NCI-H1694 (cell line): ENCODE results near the gene KCND1.
"Not testable (repeated sequence)": the region's sequence is repeated elsewhere in the genome, so short reads cannot be mapped to it uniquely, and the experiment has no call there.

ENCODE experiments used
- DNase-seq: peaks from one replicate; lab custom pipeline; 2025; lab: John Stamatoyannopoulos, UW

The KCND1 gene

DNA sequence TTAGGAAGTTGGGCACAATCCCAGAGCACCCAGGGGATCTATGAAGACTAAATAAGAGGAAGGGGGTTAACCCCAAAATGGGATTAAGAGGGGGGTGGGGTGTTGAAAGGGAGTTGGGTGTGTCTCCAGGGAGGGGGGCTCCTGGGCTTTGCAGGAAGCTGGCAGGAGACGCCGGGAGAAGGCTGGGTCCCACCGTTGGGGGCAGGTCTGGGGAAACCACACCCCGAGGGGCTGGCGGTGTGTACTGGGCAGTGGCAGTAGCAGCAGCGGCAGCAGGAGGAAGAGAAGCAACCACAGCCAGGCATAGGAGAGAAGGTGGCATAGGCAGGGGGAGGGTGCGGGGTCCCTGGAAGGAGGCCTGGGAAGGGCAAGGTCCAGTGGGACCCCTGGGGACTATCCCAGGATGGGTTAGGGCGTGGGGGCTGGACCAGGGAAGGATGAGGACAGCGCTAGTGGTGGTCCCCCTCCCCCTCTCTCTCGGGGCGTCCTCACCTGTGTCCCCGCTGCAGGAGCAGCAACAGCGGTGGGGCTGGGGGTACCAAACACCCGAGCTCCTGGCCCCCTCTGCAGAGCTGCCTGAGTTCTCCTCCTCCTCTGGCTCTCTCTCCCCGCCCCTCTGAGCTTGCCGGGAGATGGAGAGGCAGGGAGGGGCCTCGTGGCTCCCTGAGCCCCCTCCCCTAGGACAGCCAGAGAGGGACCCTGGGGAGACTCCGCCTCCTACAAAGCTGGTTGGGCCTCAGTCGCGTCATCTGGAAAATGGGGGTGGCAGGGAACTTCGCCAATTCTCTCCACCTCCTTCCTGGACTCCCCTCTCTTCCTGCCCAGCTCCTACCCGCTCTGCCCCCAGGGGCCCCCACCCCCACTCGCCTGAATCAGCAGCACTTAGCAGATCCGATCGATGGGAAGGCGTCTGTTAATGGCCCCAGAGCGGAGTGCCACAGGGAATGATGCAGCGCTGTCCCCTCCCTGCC, at the start of gene KCND1:
TSS of gene KCND1 (minus strand) at position 596 of the 971 bp plus-strand sequence. CDS start 1,573 bp downstream, outside the sequence.
- peak; percentile 51 for DNase-seq

GRCh38 chrX:49019599-49020249, 48.1 kb upstream of the KCND1 start:
- no peak for DNase-seq

DNA sequence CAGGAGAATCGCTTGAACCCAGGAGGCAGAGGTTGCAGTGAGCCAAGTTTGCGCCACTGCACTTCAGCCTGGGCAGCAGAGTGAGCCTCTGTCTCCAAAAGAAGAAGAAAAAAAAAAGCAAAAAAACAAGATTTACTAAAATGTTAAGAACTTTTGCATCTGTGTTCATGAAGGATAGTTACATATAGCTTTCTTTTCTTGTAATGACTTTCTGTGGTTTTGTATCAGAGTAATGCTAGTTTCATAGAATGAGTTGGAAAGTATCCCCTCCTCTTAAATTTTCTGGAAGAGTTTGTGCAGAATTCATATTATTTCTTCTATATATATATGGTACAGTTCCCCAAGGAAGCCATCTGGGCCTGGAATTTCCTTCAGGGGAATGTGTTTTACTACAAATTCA, 47.4 kb upstream of the KCND1 start:
- DNase-seq = no peak

- DNase-seq = no peak
Observed at GRCh38 chrX:49003696-49004095, 32.1 kb upstream of the KCND1 start.

DNA sequence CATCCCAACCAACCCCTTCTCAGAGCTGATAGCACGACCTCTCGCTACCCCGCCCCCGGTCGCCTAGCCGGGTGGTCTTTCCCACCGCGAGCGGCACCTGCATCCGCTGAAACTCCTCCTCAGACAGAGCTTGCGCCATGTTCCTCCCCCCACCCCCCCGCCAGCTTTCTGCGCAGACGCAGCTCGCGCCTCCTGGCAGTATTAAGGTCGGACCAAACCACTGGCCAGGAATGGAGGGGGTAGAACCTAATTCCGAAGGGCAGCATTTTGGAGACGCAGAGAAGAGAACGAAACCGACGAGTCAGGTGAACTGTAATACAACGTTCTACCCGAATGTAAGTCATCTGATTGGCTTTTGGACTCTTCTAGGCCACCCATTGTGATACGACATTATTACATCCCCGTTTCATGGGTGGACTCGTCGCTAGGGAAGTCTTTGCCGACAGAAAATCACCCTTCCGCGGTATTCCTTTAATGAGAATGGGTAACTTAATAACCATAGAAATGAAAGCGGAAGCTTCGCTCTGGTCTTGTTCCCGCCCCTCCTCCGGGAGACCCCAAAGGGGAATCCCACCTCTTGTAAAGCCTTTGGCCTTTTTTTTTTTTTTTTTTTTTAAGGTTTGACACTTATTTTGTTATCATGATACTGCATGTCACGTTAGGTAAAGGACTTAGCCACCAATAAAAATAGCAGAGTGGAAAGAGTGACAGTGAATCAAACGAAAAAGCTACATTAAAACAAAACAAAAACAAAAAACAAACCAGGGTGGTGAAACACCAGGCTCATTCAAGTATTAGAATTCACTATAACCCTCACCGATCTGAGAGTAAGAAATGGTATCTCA, 30.7 kb upstream of the KCND1 start, which contains the start of gene GRIPAP1:
TSS of gene GRIPAP1 (minus strand) at position 174 of the 845 bp plus-strand sequence. CDS start at position 139, 35 bp downstream.
- DNase-seq = peak; percentile 92

GRCh38 chrX:49001521-49002090, 30.0 kb upstream of the KCND1 start:
- DNase-seq = peak; percentile 17

DNA sequence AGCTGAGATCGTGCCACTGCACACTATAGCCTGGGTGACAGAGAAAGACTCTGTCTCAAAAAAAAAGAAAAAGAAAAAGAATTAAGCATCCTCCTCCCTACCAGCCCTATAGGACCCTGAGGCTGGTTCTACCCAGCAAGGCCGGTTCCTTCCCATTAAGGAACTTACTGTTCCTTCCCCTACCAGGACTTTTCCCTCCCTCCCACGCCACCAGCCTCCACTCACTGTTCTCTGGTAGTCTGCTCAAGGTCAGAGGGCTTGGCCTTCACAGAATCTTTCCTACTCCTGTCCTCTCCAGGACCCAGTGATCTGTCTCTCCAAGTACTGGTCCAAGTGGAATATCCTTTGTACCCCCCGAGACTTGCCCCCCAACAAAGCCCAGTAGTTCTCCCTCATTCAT, 29.0 kb upstream of the KCND1 start:
- no peak for DNase-seq

DNA sequence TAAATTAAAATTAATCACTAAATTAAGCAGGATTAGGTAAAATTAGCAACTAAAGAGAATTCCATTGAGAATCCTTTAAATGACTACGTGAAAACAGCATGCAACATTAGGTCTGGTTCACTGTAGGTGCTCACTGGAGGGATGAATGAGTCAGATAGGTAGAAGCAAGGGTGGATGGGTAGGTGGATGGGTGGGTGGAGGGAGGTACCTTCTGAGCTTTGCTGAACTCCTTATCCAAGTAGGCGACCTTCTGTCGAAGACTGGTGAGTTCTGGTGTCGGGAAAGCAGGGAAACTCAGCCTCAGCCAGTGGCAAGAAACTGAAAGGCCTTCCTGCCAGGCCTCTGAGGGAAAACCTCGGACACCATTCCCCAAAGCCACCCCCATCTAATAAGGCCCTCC, 27.4 kb upstream of the KCND1 start:
- no peak for DNase-seq

GRCh38 chrX:48998391-48998790, 26.7 kb upstream of the KCND1 start:
- DNase-seq = no peak

DNA sequence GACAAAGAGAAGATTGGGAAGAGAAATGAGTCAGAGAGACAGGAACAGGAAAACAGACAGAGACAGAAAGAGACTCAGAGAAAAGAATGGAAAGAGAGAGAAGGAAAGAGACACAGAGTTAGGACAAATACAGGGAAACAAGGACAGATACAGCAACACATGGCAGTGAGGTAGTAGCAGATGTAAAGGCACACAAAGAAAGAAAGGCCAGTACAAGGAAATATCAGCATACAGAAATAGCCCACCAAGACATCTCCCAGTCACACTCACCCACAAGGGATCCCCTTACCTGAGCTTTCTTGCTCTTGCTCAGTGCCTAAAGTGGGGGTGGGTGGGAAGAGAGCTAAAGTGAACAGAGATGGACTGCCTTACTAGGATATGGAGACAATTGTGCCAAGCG, 26.2 kb upstream of the KCND1 start:
- DNase-seq = no peak

DNA sequence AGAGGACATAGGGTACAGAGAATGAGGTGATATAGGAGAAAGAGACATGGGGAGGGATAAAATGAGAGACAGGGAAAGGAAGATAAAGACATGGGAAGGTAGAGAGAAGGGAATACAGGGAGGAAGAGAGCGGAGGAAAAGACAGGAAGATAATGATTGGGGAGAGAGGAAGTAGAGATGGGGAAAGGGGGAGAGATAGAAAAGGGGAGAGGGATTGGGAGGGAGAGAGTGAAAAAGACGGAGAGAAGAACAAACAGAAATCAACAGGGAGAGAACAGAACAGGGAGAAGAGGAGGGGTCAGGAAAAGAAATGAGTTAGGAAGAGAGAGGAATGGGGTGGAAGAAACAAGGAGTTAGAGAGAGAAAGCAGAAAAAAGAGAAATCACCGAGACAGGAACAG, 25.8 kb upstream of the KCND1 start:
- DNase-seq = no peak

- DNase-seq = no peak
Observed at GRCh38 chrX:48996969-48997368, 25.3 kb upstream of the KCND1 start.

- no peak for DNase-seq
Observed at GRCh38 chrX:48992341-48992740, 20.7 kb upstream of the KCND1 start.

DNA sequence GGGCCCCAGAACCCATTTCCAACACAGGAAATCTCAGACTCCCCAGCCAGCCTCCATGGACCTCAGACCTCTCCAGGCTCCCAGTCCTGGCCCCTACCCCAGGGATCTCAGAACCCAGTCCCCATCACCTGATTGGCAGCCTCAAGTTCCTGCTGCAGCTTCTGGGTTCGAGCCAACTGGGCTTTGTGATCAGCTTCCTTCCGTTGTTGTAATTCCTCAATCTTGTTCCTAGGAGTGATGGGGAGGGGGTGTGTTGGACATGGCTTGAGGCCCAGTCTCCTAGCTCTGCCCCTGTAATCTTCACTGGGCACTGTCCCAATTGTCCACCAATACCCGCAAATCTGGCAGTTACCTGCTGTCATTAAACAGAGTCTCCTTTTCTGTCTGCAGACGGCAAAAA, 17.8 kb upstream of the KCND1 start:
- no peak for DNase-seq

DNA sequence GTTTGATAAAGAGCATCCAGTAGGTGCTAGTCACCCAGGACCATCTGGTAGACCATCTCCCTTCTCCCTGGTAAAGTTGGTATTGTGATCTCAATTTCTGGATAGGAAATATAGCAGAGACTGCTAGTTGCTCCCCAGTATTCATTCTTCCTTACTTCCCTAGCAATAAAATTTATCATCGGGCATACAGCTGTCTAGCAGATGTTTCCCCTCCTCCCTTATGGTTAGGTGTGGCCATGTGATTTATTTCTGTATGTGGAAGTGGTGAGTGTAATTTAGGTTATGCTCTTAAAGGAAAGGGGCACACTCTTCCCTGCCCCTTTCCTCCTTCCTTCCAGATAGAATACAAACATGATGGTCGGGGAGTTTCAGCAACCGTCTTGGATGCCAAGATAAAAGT, 12.3 kb upstream of the KCND1 start:
- DNase-seq = no peak

DNA sequence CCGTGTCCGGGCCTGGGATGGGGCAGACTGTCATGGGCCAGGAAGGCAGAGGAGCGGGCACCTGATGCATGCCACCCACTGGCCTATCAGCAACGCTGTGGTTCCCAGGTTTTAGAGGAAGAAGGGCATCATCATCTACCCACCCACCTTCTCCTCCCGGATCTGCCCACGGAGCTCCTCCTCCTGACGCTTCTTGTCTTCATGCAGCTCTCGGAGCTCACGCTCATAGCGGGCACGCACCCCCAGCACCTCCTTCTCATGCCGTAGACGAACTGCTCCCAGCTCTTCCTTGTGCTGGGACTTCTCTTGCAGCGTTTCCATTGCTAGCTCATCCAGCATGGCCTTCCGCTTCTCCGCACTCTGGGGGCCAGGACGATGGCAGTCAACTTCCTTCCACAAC, 11.4 kb upstream of the KCND1 start:
- DNase-seq = no peak

DNA sequence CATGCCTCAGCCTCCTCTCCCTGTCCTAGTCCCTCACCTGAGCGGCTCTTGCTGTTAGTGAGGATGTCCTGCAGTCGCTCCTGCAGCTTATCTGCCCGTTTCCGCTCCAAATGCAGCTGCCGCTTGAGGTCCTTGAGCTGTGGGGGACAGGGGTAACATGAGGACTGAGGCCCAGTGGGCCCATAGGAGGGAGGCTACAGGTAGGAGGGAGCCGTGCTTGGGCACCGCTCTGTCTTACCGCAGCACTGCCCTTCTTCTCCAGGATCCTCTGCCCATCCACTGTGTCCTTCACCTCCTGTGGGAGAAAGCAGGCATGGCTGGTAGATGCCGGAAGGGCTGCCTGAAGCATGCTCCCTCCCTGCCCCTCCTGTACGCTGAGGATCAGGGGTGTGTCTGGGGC, 9.5 kb upstream of the KCND1 start:
- no peak for DNase-seq

- not testable (repeated sequence) for DNase-seq
Observed at GRCh38 chrX:48980341-48980740, 8.7 kb upstream of the KCND1 start.

DNA sequence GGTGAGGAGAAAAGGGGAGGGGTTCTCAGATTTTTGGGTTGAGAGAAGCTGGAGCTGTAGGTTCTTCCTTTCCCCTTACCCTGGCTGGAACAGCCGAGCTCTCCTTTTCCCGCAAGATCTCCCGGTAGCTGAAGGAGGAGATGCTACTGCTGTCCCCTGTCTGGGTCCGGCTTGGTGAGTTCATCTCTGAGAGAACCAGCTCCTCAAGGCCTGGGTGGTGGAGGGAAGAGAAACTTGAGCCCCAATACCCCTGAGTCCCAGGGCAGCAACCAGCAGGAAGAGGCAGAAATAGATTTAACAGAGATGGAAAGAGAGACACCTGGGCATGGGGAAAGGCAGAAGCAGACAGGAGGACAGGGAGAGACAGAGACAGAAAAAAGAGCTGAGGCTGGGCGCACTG, 6.6 kb upstream of the KCND1 start:
- DNase-seq = no peak

DNA sequence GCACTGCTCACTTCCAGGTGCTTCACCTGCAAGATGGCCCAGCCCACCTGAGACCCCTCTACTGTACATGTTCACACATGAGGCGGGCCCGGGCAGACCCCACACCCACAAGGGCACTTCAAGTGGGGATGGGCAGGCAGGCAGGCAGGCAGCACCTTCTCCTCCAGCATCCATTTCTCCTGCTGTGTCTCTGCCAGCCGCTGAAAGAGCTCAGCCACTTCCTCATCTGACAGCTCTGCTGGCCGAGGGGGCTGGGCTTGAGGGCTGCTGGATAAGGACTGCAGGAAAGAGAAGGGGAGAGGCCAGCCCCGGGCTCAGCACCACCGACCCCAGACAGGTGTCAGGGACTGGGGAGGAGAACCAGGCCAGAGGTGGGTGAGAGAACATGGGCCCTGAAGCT, 4.4 kb upstream of the KCND1 start:
- DNase-seq = no peak

DNA sequence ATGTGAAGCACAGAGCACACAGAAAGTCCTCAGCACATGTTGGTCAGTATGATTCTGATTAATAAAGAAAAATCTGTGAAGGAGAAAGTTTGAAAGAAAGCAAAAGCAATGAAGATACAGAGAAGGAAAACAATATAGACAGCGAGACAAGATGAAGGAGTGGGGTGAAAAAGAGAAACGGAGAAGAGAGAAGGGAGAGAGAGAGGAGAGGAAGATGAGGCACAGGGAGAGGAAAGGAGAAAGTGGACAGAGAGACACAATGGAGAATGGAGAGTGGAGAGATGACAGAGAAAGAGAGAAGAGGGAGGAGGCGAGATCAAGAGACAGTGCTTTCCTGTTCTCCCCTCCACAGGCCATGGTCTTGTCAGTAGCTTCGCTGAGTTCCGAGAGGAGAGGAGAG, 3.9 kb upstream of the KCND1 start:
- no peak for DNase-seq

GRCh38 chrX:48975041-48975440, 3.4 kb upstream of the KCND1 start:
- no peak for DNase-seq
